DOHH2 (cell line): ENCODE results near the gene FAM151A.

Source experiments
- EZH2phosphoT487 ChIP-seq: fragments of 200-600 bp; sonication (generic); IDR thresholded peaks from 2 replicates; pipeline ENCODE4 v1.6.1; 2017; ENCODE audit warnings: borderline replicate concordance, mild to moderate bottlenecking, antibody characterized with exemption, low read length, moderate library complexity, mixed read lengths
- TF ChIP-seq, protein P1 (sequence below): fragments of 200-600 bp; sonication (generic); IDR thresholded peaks from one replicate; pipeline ENCODE4 v1.5.1; 2014; ENCODE audit warnings: antibody characterized with exemption, mild to moderate bottlenecking, low read depth, low read length; ENCODE audit not compliant: poor library complexity, severe bottlenecking

DNA sequence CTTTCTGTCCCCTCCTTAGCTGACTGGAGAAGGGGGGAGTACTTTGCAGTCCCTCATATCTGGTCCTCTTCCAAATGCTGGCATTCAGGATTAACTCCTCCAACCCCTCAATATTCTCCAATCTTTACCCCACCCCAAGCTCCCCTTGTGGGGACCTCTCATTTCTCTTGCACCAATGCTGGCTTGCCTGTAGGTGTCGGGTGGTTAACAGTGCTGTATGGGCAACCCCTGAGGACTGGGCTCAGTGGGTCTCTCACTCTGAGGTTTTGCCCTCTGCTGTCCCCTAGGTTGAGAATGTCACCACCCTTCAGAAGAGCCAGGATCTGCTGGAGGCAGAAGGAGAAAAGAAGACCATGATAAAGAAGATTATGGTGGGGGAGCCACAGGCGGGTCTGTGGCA lies 45.2 kb upstream of the FAM151A start:
- TF ChIP-seq, protein P1, sequence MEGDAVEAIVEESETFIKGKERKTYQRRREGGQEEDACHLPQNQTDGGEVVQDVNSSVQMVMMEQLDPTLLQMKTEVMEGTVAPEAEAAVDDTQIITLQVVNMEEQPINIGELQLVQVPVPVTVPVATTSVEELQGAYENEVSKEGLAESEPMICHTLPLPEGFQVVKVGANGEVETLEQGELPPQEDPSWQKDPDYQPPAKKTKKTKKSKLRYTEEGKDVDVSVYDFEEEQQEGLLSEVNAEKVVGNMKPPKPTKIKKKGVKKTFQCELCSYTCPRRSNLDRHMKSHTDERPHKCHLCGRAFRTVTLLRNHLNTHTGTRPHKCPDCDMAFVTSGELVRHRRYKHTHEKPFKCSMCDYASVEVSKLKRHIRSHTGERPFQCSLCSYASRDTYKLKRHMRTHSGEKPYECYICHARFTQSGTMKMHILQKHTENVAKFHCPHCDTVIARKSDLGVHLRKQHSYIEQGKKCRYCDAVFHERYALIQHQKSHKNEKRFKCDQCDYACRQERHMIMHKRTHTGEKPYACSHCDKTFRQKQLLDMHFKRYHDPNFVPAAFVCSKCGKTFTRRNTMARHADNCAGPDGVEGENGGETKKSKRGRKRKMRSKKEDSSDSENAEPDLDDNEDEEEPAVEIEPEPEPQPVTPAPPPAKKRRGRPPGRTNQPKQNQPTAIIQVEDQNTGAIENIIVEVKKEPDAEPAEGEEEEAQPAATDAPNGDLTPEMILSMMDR = no peak
- no peak for TF ChIP-seq EZH2phosphoT487
